Esophagus squamous epithelium (tissue), 5 donors: ENCODE results near the gene SMC6. TPM values are rescaled to one million over a fixed set of nuclear protein-coding genes. Genes with fewer than 3 reads are reported as not detected.

Experiments used
- DNase-seq: peaks from one replicate; lab custom pipeline; 2025; lab: John Stamatoyannopoulos, UW
- H3K27ac ChIP-seq, 4 donors: fragments of 200-600 bp; sonication (generic); one replicate each; pipeline ENCODE4 v1.5.1; 2016 to 2019; ENCODE audit warnings: mild to moderate bottlenecking in 1 of 4
- H3K27me3 ChIP-seq, 4 donors: fragments of 200-600 bp; sonication (generic); 1 replicate in 3 of 4; 2 replicates in 1 of 4; pipeline versions ENCODE4 v1.5.1 to v1.6.0; 2017 to 2021; ENCODE audit warnings: antibody characterized with exemption in 1 of 4
- H3K36me3 ChIP-seq, 3 donors: fragments of 200-600 bp; sonication (generic); one replicate each; pipeline ENCODE4 v1.5.1; 2016 to 2019
- H3K4me1 ChIP-seq, 3 donors: fragments of 200-600 bp; sonication (generic); one replicate each; pipeline ENCODE4 v1.5.1; 2017 to 2019
- H3K4me3 ChIP-seq, 4 donors: fragments of 200-600 bp; sonication (generic); 1 replicate in 3 of 4; 2 replicates in 1 of 4; pipeline ENCODE4 v1.5.1; 2016 to 2019; ENCODE audit warnings: mild to moderate bottlenecking in 2 of 4, moderate library complexity in 1 of 4
- H3K9me3 ChIP-seq, 3 donors: fragments of 200-600 bp; sonication (generic); one replicate each; pipeline ENCODE4 v1.5.1; 2016 to 2019
- CTCF ChIP-seq, 6 experiments: fragments of 450-650 bp in 4 of 6; fragments of 200-600 bp in 2 of 6; sonication (generic) in 2 of 6; IDR thresholded peaks; one replicate each; pipeline ENCODE4 v1.5.1; 2016 to 2019; ENCODE audit warnings: antibody characterized with exemption in 6 of 6, mild to moderate bottlenecking in 4 of 6, moderate library complexity in 4 of 6
- POLR2A ChIP-seq, 4 donors: fragments of 450-650 bp; IDR thresholded peaks; one replicate each; pipeline ENCODE4 v1.6.1; 2017; ENCODE audit warnings: antibody characterized with exemption in 4 of 4, mild to moderate bottlenecking in 4 of 4, moderate library complexity in 3 of 4
- WGBS, 2 donors: methylation state at CpG; one replicate each; pipeline ENCODE4 v1.1.5; 2018; 5-methylcytosine and 5-hydroxymethylcytosine counted together
- intact Hi-C: fragments of 100-400 bp; cut with DNase I; formaldehyde crosslinking; loops from one replicate; pipeline ENCODE4 v1.15.0; 2022
- total RNA-seq, 4 donors: library from RNA; depleted of rRNA; stranded (reverse); fragments of >200 nt; gene quantifications; one replicate each; pipeline ENCODE4 v1.1.0, GENCODE V29; 2016
- donor health status: DM: yes; HTN: yes; CAD: no.

Gene SMC6
- total RNA-seq, 4 donors from 2014 or later = 25.3 to 40.4 (median 31.7) TPM

- no peaks in the 10 kb centered on the region for H3K27me3 ChIP-seq
- intact Hi-C loops = no loop called here
- peak overlapping the region; percentile 73 to 83 (median 78) for H3K27ac ChIP-seq
- H3K9me3 ChIP-seq = no peaks in the 10 kb centered on the region
- H3K36me3 ChIP-seq = no peaks in the 10 kb centered on the region
- no peak overlapping the region for H3K4me3 ChIP-seq
- TF ChIP-seq POLR2A (IDR thresholded peaks at IDR 0.05) = no peak
- TF ChIP-seq CTCF (IDR thresholded peaks at IDR 0.05) = no peak
- DNase-seq = no peak
- peaks cover 0 to 32% (median 18%) of the 10 kb centered on the region in 3 donors for H3K4me1 ChIP-seq
Observed at GRCh38 chr2:17620841-17621240, 132.8 kb downstream of the SMC6 start.

GRCh38 chr2:17620280-17620679, 133.3 kb downstream of the SMC6 start:
- Histone ChIP-seq H3K27me3 (no peaks in the 10 kb centered on the region), H3K27ac (peak overlapping the region; percentile 73 to 83 (median 78)), H3K36me3 (no peaks in the 10 kb centered on the region), H3K4me1 (peaks cover 0 to 38% (median 23%) of the 10 kb centered on the region in 3 donors), H3K4me3 (peak overlapping the region in 3 of 4 donors; percentile 7 to 21 (median 13)), H3K9me3 (no peaks in the 10 kb centered on the region)
- no peak for DNase-seq
- intact Hi-C loops = no loop called here
- TF ChIP-seq POLR2A (IDR thresholded peaks at IDR 0.05) = peak in 1 of 4 donors; percentile 47
- TF ChIP-seq CTCF (IDR thresholded peaks at IDR 0.05) = no peak
- WGBS, 2 donors = 17 to 35% methylated on average over 5 to 6 of the region's 6 CpGs

GRCh38 chr2:17617955-17618354, 135.7 kb downstream of the SMC6 start:
- 0 to 40% methylated on average over 1 of the region's 1 CpG for WGBS, 2 donors
- Histone ChIP-seq H3K27ac (no peak overlapping the region), H3K4me1 (peaks cover 0 to 42% (median 24%) of the 10 kb centered on the region in 3 donors), H3K27me3 (no peaks in the 10 kb centered on the region), H3K36me3 (no peaks in the 10 kb centered on the region), H3K4me3 (no peak overlapping the region), H3K9me3 (no peaks in the 10 kb centered on the region)
- no peak for TF ChIP-seq CTCF (IDR thresholded peaks at IDR 0.05)
- no peak for TF ChIP-seq POLR2A (IDR thresholded peaks at IDR 0.05)
- no peak for DNase-seq
- intact Hi-C loops = no loop called here

GRCh38 chr2:17617516-17617915, 136.1 kb downstream of the SMC6 start:
- WGBS, 2 donors = 89 to 90% methylated on average over 5 of the region's 5 CpGs
- TF ChIP-seq POLR2A (IDR thresholded peaks at IDR 0.05) (no peak), CTCF (IDR thresholded peaks at IDR 0.05) (no peak)
- Histone ChIP-seq H3K36me3 (no peaks in the 10 kb centered on the region), H3K27ac (no peak overlapping the region), H3K4me3 (no peak overlapping the region), H3K27me3 (no peaks in the 10 kb centered on the region), H3K4me1 (peaks cover 0 to 42% (median 24%) of the 10 kb centered on the region in 3 donors), H3K9me3 (no peaks in the 10 kb centered on the region)
- DNase-seq = no peak
- intact Hi-C loops = no loop called here

- H3K4me3 ChIP-seq = no peak overlapping the region
- no peak for TF ChIP-seq CTCF (IDR thresholded peaks at IDR 0.05)
- no peak for TF ChIP-seq POLR2A (IDR thresholded peaks at IDR 0.05)
- H3K27me3 ChIP-seq = no peaks in the 10 kb centered on the region
- intact Hi-C loops = no loop called here
- H3K4me1 ChIP-seq = peaks cover 0 to 36% (median 22%) of the 10 kb centered on the region in 3 donors
- 92% methylated on average over 1 of the region's 1 CpG; no CpG with 5 or more reads in 1 of the 2 donors for WGBS, 2 donors
- H3K9me3 ChIP-seq = no peaks in the 10 kb centered on the region
- H3K36me3 ChIP-seq = no peaks in the 10 kb centered on the region
- peak overlapping the region in 3 of 4 donors; percentile 1 to 46 (median 39) for H3K27ac ChIP-seq
- no peak for DNase-seq
Observed at GRCh38 chr2:17616405-17616804, 137.2 kb downstream of the SMC6 start.
